Stomach (tissue), 4 donors: ENCODE results near the gene TRIM62.

Experiments used
- EP300 ChIP-seq: sonication (generic); formaldehyde crosslinking; IDR thresholded peaks from one replicate; pipeline ENCODE4 v1.6.1; 2017; ENCODE audit warnings: antibody characterized with exemption
- POLR2A ChIP-seq, 4 donors: fragments of 450-650 bp; IDR thresholded peaks; one replicate each; pipeline ENCODE4 v1.6.1; 2016; ENCODE audit warnings: antibody characterized with exemption in 4 of 4, control low read depth in 2 of 4, mild to moderate bottlenecking in 1 of 4, moderate library complexity in 1 of 4
- POLR2AphosphoS5 ChIP-seq, 3 donors: sonication (generic); formaldehyde crosslinking; IDR thresholded peaks; one replicate each; pipeline ENCODE4 v1.6.1; 2016; ENCODE audit warnings: antibody characterized with exemption in 3 of 3
- TF ChIP-seq, protein P1 (sequence below), 7 experiments: fragments of 450-650 bp in 4 of 7; fragments of 200-600 bp in 3 of 7; sonication (generic) in 3 of 7; IDR thresholded peaks; one replicate each; pipeline ENCODE4 v1.5.1; 2016 to 2019; ENCODE audit warnings: antibody characterized with exemption in 7 of 7, control low read depth in 2 of 7, mild to moderate bottlenecking in 1 of 7

DNA sequence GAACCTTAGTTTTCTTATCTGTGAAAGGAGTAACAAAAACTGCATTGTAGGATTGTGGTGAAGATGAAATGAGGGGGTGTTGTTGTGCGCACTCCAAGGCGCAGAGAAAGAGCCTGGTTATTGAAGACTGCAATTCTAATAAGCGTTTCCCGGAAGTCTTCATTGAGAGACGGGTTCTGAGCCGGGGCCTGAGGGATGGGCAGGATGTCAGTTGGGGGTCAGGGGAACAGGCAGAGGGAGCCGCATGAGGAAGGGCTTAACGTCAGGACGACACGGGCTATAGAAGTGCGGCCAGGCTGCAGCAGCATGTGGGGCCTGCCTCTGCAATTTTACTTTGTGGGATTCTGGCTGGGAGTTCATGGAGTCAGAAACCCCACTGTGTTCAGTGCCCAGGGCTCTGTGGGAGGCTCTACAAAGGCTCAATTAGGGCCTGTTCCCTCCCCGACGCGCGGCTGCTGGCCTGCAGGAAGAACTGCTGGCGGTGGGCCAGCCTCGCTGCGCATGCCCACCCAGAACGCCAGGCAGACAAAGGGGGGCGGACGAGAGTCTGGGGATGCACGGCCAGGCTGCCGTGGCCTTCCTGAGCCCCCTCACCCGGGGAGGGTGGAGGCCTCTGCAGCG lies 20.7 kb downstream of the TRIM62 start:
- TF ChIP-seq, protein P1, sequence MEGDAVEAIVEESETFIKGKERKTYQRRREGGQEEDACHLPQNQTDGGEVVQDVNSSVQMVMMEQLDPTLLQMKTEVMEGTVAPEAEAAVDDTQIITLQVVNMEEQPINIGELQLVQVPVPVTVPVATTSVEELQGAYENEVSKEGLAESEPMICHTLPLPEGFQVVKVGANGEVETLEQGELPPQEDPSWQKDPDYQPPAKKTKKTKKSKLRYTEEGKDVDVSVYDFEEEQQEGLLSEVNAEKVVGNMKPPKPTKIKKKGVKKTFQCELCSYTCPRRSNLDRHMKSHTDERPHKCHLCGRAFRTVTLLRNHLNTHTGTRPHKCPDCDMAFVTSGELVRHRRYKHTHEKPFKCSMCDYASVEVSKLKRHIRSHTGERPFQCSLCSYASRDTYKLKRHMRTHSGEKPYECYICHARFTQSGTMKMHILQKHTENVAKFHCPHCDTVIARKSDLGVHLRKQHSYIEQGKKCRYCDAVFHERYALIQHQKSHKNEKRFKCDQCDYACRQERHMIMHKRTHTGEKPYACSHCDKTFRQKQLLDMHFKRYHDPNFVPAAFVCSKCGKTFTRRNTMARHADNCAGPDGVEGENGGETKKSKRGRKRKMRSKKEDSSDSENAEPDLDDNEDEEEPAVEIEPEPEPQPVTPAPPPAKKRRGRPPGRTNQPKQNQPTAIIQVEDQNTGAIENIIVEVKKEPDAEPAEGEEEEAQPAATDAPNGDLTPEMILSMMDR (IDR thresholded peaks at IDR 0.05), result no peak
- no peak for TF ChIP-seq POLR2AphosphoS5 (IDR thresholded peaks at IDR 0.05)
- TF ChIP-seq POLR2A (IDR thresholded peaks at IDR 0.05), result no peak
- TF ChIP-seq EP300, result no peak
